K562 (cell line): ENCODE measurements around the gene PGPEP1. TPM values are rescaled to one million over a fixed set of nuclear protein-coding genes. Genes with fewer than 3 reads are reported as not detected.
A peak's percentile ranks its signal among the peaks of the same experiment; 100 is the strongest.

Experiments
- AFF1 ChIP-seq, 2 experiments: fragments of 450-650 bp; IDR thresholded peaks; 2 replicates each; pipeline ENCODE4 v1.6.1; 2018; ENCODE audit warnings: mild to moderate bottlenecking in 2 of 2, low read depth in 1 of 2; ENCODE audit not compliant: partially characterized antibody in 2 of 2
- CTCF ChIP-seq, 3 experiments: IDR thresholded peaks in 2 of 3; conservative IDR thresholded peaks in 1 of 3; 2 replicates each; pipeline ENCODE4 v1.5.1; 2011 to 2012; ENCODE audit warnings: low read length in 3 of 3, mild to moderate bottlenecking in 3 of 3, control low read depth in 2 of 3, improper control_type of control experiment in 1 of 3, inconsistent platforms in 1 of 3, low read depth in 1 of 3, mixed read lengths in 1 of 3, moderate library complexity in 1 of 3; ENCODE audit not compliant: insufficient read depth in 2 of 3
- FOSL1 ChIP-seq: fragments of 200-800 bp; sonication (Bioruptor generic); conservative IDR thresholded peaks from 2 replicates; pipeline ENCODE4 v1.6.1; 2016; ENCODE audit warnings: missing genetic modification characterization, missing compliant biosample characterization
- HEY1 ChIP-seq: fragments of 250-450 bp; sonication (Bioruptor Pico); IDR thresholded peaks from 2 replicates; pipeline ENCODE4 v1.5.0; 2020; ENCODE audit warnings: mild to moderate bottlenecking, moderate library complexity, borderline replicate concordance
- HMG20B ChIP-seq: fragments of 250-450 bp; sonication (Bioruptor Pico); IDR thresholded peaks from 2 replicates; pipeline ENCODE4 v1.5.0; 2021; ENCODE audit warnings: mild to moderate bottlenecking
- L3MBTL2 ChIP-seq: fragments of 450-650 bp; IDR thresholded peaks from 2 replicates; pipeline ENCODE4 v1.6.1; 2016; ENCODE audit warnings: mild to moderate bottlenecking, moderate library complexity
- MAFK ChIP-seq: IDR thresholded peaks from 2 replicates; pipeline ENCODE4 v1.6.1; 2011; ENCODE audit warnings: low read length, improper control_type of control experiment
- NEUROD1 ChIP-seq: fragments of 150-350 bp; IDR thresholded peaks from 2 replicates; pipeline ENCODE4 v1.6.1; 2014; ENCODE audit warnings: borderline replicate concordance, low read length, low read depth; ENCODE audit not compliant: partially characterized antibody
- NFE2 ChIP-seq: IDR thresholded peaks from 2 replicates; pipeline ENCODE4 v1.6.1; 2014; ENCODE audit warnings: antibody characterized with exemption, low read depth
- POLR2A ChIP-seq: fragments of 450-650 bp; conservative IDR thresholded peaks from 2 replicates; pipeline ENCODE4 v1.6.1; 2016
- POLR3G ChIP-seq: IDR thresholded peaks from 2 replicates; pipeline ENCODE4 v1.6.1; 2011; ENCODE audit not compliant: insufficient read length, insufficient replicate concordance; ENCODE audit errors: extremely low read depth
- RFX5 ChIP-seq: IDR thresholded peaks from 2 replicates; pipeline ENCODE4 v1.6.1; 2011; ENCODE audit warnings: low read depth, mild to moderate bottlenecking, improper control_type of control experiment, low read length
- SRF ChIP-seq, 2 experiments: fragments of 250-450, 450-650 bp in 1 of 2; sonication (Bioruptor Pico) in 1 of 2; sonication (generic) in 1 of 2; formaldehyde crosslinking; IDR thresholded peaks; 2 replicates each; pipeline versions ENCODE4 v1.5.0 to v1.5.1; 2020 to 2022; ENCODE audit warnings: mild to moderate bottlenecking in 1 of 2, missing genetic modification reagents in 1 of 2
- SRSF1 ChIP-seq: fragments of 200-400 bp; formaldehyde crosslinking; IDR thresholded peaks from 2 replicates; pipeline ENCODE4 v1.6.1; 2017; ENCODE audit warnings: mild to moderate bottlenecking, low read depth, low read length, moderate library complexity
- TCF15 ChIP-seq: fragments of 250-450 bp; sonication (Bioruptor Pico); IDR thresholded peaks from 2 replicates; pipeline ENCODE4 v1.8.0; 2022; ENCODE audit warnings: moderate library complexity, mild to moderate bottlenecking, inconsistent platforms
- TGIF2 ChIP-seq: sonication (generic); formaldehyde crosslinking; IDR thresholded peaks from 2 replicates; pipeline ENCODE4 v1.8.1; 2022; ENCODE audit warnings: mild to moderate bottlenecking, missing genetic modification reagents, moderate library complexity
- ZBTB2 ChIP-seq: fragments of 450-650 bp; IDR thresholded peaks from 2 replicates; pipeline ENCODE4 v1.6.1; 2016; ENCODE audit warnings: antibody characterized with exemption
- ZC3H8 ChIP-seq: fragments of 450-650 bp; IDR thresholded peaks from 2 replicates; pipeline ENCODE4 v1.6.1; 2017
- ZNF384 ChIP-seq: IDR thresholded peaks from 2 replicates; pipeline ENCODE4 v1.6.1; 2012; ENCODE audit warnings: low read depth, low read length, improper control_type of control experiment
- ZNF431 ChIP-seq: sonication (generic); formaldehyde crosslinking; IDR thresholded peaks from 2 replicates; pipeline ENCODE4 v1.8.0; 2022; ENCODE audit warnings: mild to moderate bottlenecking, missing genetic modification reagents
- polyA plus RNA-seq, 8 experiments: library from polyadenylated mRNA; depleted of rRNA in 4 of 8; stranded (reverse) in 5 of 8; unstranded in 3 of 8; fragments of >200 nt; fragmentation: Nextera tagmentation in 2 of 8; fragmentation: Illumina TruSeq in 1 of 8; extraction: Ambion mirVana in 2 of 8; extraction: Trizol in 1 of 8; gene quantifications; 2 replicates each; pipeline versions ENCODE4 v1.2.1 to v1.2.3, GENCODE V29; 2011 to 2014; ENCODE audit warnings: inconsistent platforms in 1 of 8, missing spikeins in 1 of 8
- total RNA-seq, 7 experiments: library from RNA; depleted of rRNA in 6 of 7; stranded (reverse); fragments of >200 nt in 6 of 7; fragmentation: Illumina TruSeq in 2 of 7; extraction: Trizol in 2 of 7; gene quantifications; 2 replicates each; pipeline versions ENCODE4 v1.2.1 to v1.2.3, GENCODE V29; 2011 to 2021; ENCODE audit warnings: low replicate concordance in 1 of 7

PGPEP1 gene
- total and polyA plus RNA-seq, 9 of the 15 experiments (the other 6 are each of a cell fraction or from before 2014, with no cell fraction given) = 10.0 to 69.6 (median 33.5) TPM

- TF ChIP-seq AFF1 (IDR thresholded peaks at IDR 0.05; ENCODE audit: low read depth in 1 of 2, partially characterized antibody in 2 of 2) = peak in 1 of 2 experiments; percentile 51
- no peak for TF ChIP-seq HMG20B (CRISPR knock-in tag)
- 0 out of 2 replicates have a peak, but pooled peaks have one; percentile 20 for TF ChIP-seq FOSL1 (tag)
- TF ChIP-seq SRSF1 = no peak
- peak; percentile 52 for TF ChIP-seq L3MBTL2
- TF ChIP-seq CTCF (IDR thresholded peaks at IDR 0.05 in 2 of 3, conservative IDR thresholded peaks at IDR 0.05 in 1 of 3; ENCODE audit: insufficient read depth in 2 of 3, low read depth in 1 of 3, low read length in 3 of 3) = peak; percentile 87 to 97 (median 96)
- TF ChIP-seq RFX5 = no peak
- TF ChIP-seq ZBTB2 = no peak
- TF ChIP-seq TGIF2 (CRISPR knock-in tag) = no peak
- peak; percentile 61 for TF ChIP-seq ZNF384
- no peak for TF ChIP-seq POLR3G
- no peak for TF ChIP-seq HEY1 (CRISPR knock-in tag)
- TF ChIP-seq MAFK = peak; percentile 57
- TF ChIP-seq NFE2 = peak; percentile 39; the same call in 1 of the 2 replicates
- no peak; the same call in 1 of the 2 replicates for TF ChIP-seq POLR2A
- TF ChIP-seq SRF (CRISPR knock-in tag; IDR thresholded peaks at IDR 0.05) = 0 out of 4 replicates have a peak, but pooled peaks of 1 of the 2 experiments have one; percentile 50
- no peak for TF ChIP-seq ZC3H8
- peak; percentile 55 for TF ChIP-seq NEUROD1
- TF ChIP-seq ZNF431 (CRISPR knock-in tag) = peak; percentile 54; the same call in 1 of the 2 replicates
- no peak for TF ChIP-seq TCF15 (CRISPR knock-in tag)
These were observed 11.9 kb upstream of the PGPEP1 start (continued) for GRCh38 chr19:18328340-18329034.
